Lower lobe of right lung (tissue), 2 donors: Measurements from ENCODE around the gene FAM90A1. TPM values are rescaled to one million over a fixed set of nuclear protein-coding genes. Genes with fewer than 3 reads are reported as not detected.
"Not testable (repeated sequence)": the region's sequence is repeated elsewhere in the genome, so short reads cannot be mapped to it uniquely, and the experiment has no call there.

Experiments used
- ATAC-seq, 2 donors: fragments of 200-7000 bp; cut with Tn5 transposase; one replicate each; pipeline ENCODE4 v1.9.1; 2020 to 2022; ENCODE audit warnings: mild to moderate bottlenecking in 2 of 2, moderate library complexity in 2 of 2
- DNase-seq: peaks from one replicate; pipeline ENCODE4 v3.0.0-alpha.2; 2020
- H3K27ac ChIP-seq: fragments of 200-600 bp; one replicate; pipeline ENCODE4 v1.8.0; 2022
- H3K27me3 ChIP-seq: fragments of 200-600 bp; one replicate; pipeline ENCODE4 v1.8.0; 2022; ENCODE audit warnings: low read depth
- H3K36me3 ChIP-seq: fragments of 200-600 bp; one replicate; pipeline ENCODE4 v1.8.0; 2022; ENCODE audit warnings: mild to moderate bottlenecking
- H3K4me1 ChIP-seq: fragments of 200-600 bp; one replicate; pipeline ENCODE4 v1.8.0; 2022
- H3K4me3 ChIP-seq: fragments of 200-600 bp; one replicate; pipeline ENCODE4 v1.8.0; 2022; ENCODE audit warnings: mild to moderate bottlenecking
- H3K9me3 ChIP-seq: fragments of 200-600 bp; one replicate; pipeline ENCODE4 v1.8.0; 2022
- intact Hi-C: fragments of 100-400 bp; cut with DNase I; formaldehyde crosslinking; loops from one replicate; pipeline ENCODE4 v1.11.0; 2022
- long read RNA-seq: library from polyadenylated mRNA; unstranded; transcript quantifications from one replicate; pipeline ENCODE4 v2.0.0, GENCODE V29; 2021
- total RNA-seq: library from RNA; stranded (reverse); fragmentation: NEBNext Ultra II Directional; extraction: Animal tissue kit (Norgen Biotek cat#: 25700); gene quantifications from one replicate; pipeline ENCODE4 v1.2.1, GENCODE V29; 2021
- donor health status: DM: no; HTN: yes; CAD: no; lungs with severe emphysema.

Gene FAM90A1
- 0.47 TPM for total RNA-seq
- long read RNA-seq, partial matches to known transcripts: 0 of 1 reads
- long read RNA-seq, other reads (novel, unspliced or antisense): 0 of 1 reads

DNA sequence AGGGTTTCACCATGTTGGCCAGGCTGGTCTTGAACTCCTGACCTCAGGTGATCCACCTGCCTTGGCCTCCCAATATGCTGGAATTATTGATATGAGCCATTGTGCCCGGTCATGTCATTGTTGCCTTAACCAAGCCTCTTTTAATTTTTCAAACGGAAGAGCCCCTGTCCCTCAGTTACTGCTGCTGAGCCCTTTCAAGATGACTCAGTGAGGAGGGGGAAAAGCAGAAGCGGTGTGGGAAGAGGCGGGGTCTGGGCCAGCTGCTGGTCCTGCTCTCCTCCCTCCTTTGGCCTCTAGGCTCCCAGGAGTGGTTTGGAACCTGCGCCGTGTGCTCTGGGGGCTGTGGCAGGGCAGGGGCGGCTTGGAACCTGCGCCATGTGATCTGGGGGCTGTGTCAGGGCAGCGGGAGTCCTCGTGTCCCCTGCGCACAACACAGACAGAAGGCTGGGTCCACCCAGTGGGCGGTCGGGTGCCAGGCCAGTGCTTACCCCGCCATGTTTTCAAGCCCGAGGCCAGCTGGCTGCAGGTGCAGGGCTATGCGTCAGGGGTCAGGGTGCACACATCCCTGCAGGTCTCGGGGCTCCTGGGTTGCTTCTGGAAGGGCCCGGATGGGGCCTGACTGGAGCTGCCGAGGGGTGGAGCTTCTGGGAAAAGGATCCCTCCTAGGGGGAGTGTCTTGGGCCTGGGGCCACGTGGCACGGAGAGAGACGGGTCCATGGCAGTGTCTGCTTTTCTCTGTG is at the start of gene FAM90A1:
Gene FAM90A1 (minus strand): TSS at position 627 of the 740 bp plus-strand sequence. CDS start 2,786 bp downstream, outside the sequence.
- H3K9me3 ChIP-seq, ATAC-seq, intact Hi-C loops, H3K4me1 ChIP-seq, H3K27ac ChIP-seq, H3K36me3 ChIP-seq, H3K27me3 ChIP-seq: not testable (repeated sequence)
- DNase-seq: peak; percentile 57
- peak within 1 kb of the TSS; percentile 40 for H3K4me3 ChIP-seq

- H3K9me3 ChIP-seq, H3K4me3 ChIP-seq, H3K4me1 ChIP-seq, H3K27me3 ChIP-seq, H3K36me3 ChIP-seq, H3K27ac ChIP-seq, intact Hi-C loops, ATAC-seq, DNase-seq: not testable (repeated sequence)
These were observed 49.0 kb upstream of the FAM90A1 start for GRCh38 chr12:8276397-8276796.

GRCh38 chr12:8266706-8267105 is 39.3 kb upstream of the FAM90A1 start:
- H3K4me3 ChIP-seq, H3K36me3 ChIP-seq, ATAC-seq, H3K27me3 ChIP-seq, DNase-seq, H3K27ac ChIP-seq, H3K9me3 ChIP-seq, intact Hi-C loops, H3K4me1 ChIP-seq: not testable (repeated sequence)

DNA sequence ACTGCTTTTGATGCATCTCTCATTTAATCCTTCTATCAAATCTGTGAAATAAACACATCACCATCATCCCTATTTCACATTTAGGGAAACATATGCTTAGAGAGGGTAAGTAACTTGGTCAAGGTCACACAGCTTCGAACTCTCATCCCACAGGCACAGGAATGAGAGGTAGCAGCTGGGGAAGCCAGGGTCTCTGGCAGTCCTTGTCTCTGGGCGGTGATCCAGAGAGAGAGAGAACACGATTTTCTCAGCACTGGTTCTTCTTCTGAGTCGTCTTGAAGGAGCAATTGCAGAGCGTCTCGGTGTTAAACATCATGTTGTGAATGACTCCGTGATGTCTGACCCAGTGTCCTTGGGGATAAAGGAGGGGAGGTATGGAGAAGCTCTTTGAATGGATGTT is 36.8 kb upstream of the FAM90A1 start:
- H3K4me1 ChIP-seq, H3K9me3 ChIP-seq, H3K27me3 ChIP-seq, H3K36me3 ChIP-seq, DNase-seq, H3K27ac ChIP-seq, intact Hi-C loops, H3K4me3 ChIP-seq, ATAC-seq: not testable (repeated sequence)

- H3K27ac ChIP-seq, H3K4me3 ChIP-seq, H3K36me3 ChIP-seq, H3K27me3 ChIP-seq, intact Hi-C loops, ATAC-seq, H3K4me1 ChIP-seq, H3K9me3 ChIP-seq: not testable (repeated sequence)
- peak; percentile 50 for DNase-seq
These were observed 33.7 kb upstream of the FAM90A1 start for GRCh38 chr12:8261111-8261554.

DNA sequence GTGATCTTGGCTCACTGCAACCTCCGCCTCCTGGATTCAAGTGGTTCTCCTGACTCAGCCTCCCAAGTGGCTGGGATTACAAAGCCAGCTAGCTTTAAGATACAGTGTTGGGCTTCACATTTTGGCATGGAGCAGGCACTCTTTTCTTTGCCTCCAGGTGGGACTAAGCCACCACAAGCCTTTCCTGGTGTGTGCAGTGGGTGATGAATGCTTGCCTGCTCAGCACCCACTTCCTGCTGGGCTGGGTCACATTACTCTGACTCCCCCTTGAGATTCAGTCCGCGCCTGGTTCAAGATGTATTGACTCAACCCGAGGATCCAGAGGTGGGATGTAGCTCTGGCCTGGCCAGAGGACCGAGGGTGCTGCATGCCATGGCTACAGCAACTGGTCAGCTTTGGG is 28.9 kb upstream of the FAM90A1 start:
- H3K27ac ChIP-seq, ATAC-seq, intact Hi-C loops, H3K4me1 ChIP-seq, H3K36me3 ChIP-seq, DNase-seq, H3K9me3 ChIP-seq, H3K27me3 ChIP-seq, H3K4me3 ChIP-seq: not testable (repeated sequence)

- ATAC-seq, H3K4me1 ChIP-seq, H3K36me3 ChIP-seq, H3K27me3 ChIP-seq, H3K9me3 ChIP-seq, intact Hi-C loops, DNase-seq, H3K4me3 ChIP-seq, H3K27ac ChIP-seq: not testable (repeated sequence)
These were observed 27.3 kb upstream of the FAM90A1 start for GRCh38 chr12:8254705-8255104.

GRCh38 chr12:8252056-8252818 is 24.8 kb upstream of the FAM90A1 start:
- DNase-seq, ATAC-seq, intact Hi-C loops, H3K27ac ChIP-seq, H3K27me3 ChIP-seq, H3K9me3 ChIP-seq, H3K36me3 ChIP-seq, H3K4me1 ChIP-seq, H3K4me3 ChIP-seq: not testable (repeated sequence)

DNA sequence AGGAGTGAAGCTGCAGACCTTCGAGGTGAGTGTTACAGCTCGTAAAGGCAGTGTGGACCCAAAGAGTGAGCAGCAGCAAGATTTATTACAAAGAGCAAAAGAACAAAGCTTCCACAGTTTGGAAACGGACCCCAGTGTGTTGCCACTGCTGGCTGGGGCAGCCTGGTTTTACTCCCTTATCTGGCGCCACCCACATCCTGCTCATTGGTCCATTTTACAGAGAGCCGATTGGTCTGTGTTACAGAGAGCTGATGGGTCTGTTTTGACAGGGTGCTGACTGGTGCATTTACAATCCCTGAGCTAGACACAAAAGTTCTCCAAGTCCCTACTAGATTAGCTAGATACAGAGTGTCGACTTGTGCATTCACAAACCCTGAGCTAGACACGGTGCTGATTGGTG is 24.2 kb upstream of the FAM90A1 start:
- H3K36me3 ChIP-seq, H3K4me3 ChIP-seq, H3K9me3 ChIP-seq, H3K27me3 ChIP-seq, DNase-seq, H3K4me1 ChIP-seq, intact Hi-C loops, H3K27ac ChIP-seq, ATAC-seq: not testable (repeated sequence)

GRCh38 chr12:8246941-8247535 is 19.6 kb upstream of the FAM90A1 start:
- DNase-seq, H3K27ac ChIP-seq, intact Hi-C loops, ATAC-seq, H3K27me3 ChIP-seq, H3K4me3 ChIP-seq, H3K9me3 ChIP-seq, H3K4me1 ChIP-seq, H3K36me3 ChIP-seq: not testable (repeated sequence)

- H3K4me1 ChIP-seq, H3K36me3 ChIP-seq, intact Hi-C loops, DNase-seq, ATAC-seq, H3K9me3 ChIP-seq, H3K27me3 ChIP-seq: not testable (repeated sequence)
- H3K4me3 ChIP-seq: peak overlapping the region; percentile 73
- H3K27ac ChIP-seq: peak overlapping the region; percentile 80
These were observed 16.3 kb upstream of the FAM90A1 start for GRCh38 chr12:8243682-8244161.

DNA sequence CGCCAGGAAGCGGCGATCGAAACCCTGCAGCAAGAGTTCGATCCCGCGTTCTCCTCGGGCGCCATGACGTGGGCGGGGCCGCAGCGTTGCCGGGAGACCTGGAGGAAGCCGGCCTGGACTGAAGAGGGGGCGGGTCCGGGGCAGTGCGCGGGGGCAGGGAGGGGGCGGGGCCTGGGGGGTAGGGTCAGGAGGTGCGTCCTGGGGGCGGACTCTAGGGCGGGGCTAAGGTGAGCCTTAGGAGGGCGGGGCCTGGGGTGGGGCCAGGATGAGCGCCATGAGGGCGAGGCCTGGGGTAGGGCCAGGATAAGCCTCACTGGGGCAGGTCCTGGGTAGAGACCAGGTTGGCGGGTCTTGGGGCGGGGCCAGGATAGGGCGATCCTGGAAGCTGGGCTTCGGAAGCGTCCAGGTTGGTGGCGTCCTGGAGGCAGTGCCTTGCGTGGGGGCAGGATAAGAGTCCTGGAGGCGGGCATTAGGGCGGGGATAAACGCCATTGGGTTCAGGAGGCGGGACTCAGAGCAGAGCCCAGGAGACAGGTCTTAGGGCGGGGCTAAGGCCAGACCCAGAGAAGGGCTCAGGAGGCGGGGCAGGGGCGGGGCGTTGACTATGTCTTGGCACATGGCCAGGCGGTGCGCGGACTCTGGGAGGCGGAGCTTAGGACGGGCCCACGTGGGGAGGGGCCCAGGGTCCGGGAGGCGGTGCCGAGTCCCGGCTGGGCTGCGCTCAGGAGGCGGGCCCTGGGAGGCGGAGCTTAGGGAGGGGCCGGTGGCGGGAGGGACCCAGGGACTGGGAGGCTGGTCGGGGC is 15.7 kb upstream of the FAM90A1 start:
- H3K27me3 ChIP-seq, H3K9me3 ChIP-seq, H3K36me3 ChIP-seq, H3K4me1 ChIP-seq, intact Hi-C loops: not testable (repeated sequence)
- peak overlapping the region; percentile 80 for H3K27ac ChIP-seq
- H3K4me3 ChIP-seq: peak overlapping the region; percentile 73
- ATAC-seq: peak; percentile 100
- peak; percentile 98 for DNase-seq

GRCh38 chr12:8242622-8242879 is 15.1 kb upstream of the FAM90A1 start:
- H3K36me3 ChIP-seq, DNase-seq, H3K9me3 ChIP-seq, intact Hi-C loops, H3K4me1 ChIP-seq, H3K27me3 ChIP-seq: not testable (repeated sequence)
- H3K4me3 ChIP-seq: peak overlapping the region; percentile 73
- peak in 1 of 2 donors; percentile 17 for ATAC-seq
- peak overlapping the region; percentile 69 for H3K27ac ChIP-seq
